SK-N-SH (cell line): ENCODE measurements around the gene CSRNP3. TPM values are rescaled to one million over a fixed set of nuclear protein-coding genes. Genes with fewer than 3 reads are reported as not detected.

Source experiments
- CTCF ChIA-PET: fragments of 300-600, 350-600 bp; formaldehyde crosslinking; extraction: SDS; loops from one replicate; lab custom pipeline; 2021; lab: Yijun Ruan, JAX
- POLR2A ChIA-PET: fragments of 350-600 bp; sonication (Branson Sonifier 250); formaldehyde crosslinking; extraction: SDS; loops from one replicate; lab custom pipeline; 2020; ENCODE audit warnings: antibody characterized with exemption, inconsistent platforms; lab: Yijun Ruan, JAX
- DNase-seq: peaks from one replicate; pipeline ENCODE4 v3.0.0; 2012
- H2AFZ ChIP-seq: fragments of 200-600 bp; sonication (generic); 2 replicates; pipeline ENCODE4 v1.8.1; 2016; ENCODE audit warnings: antibody characterized with exemption, mild to moderate bottlenecking, low read depth
- H3F3A ChIP-seq: fragments of 200-600 bp; sonication (generic); replicated peaks from 2 replicates; pipeline ENCODE3; 2016; ENCODE audit warnings: antibody characterized with exemption, mild to moderate bottlenecking; ENCODE audit not compliant: insufficient read depth
- H3K27ac ChIP-seq, 2 experiments: fragments of 200-500 bp in 1 of 2; fragments of 200-600 bp in 1 of 2; sonication (Bioruptor generic) in 1 of 2; sonication (generic), shearing (Covaris generic) in 1 of 2; 2 replicates each; pipeline versions ENCODE4 v1.5.1 to v1.6.1; 2014 to 2016; ENCODE audit warnings: low read depth in 2 of 2, inconsistent platforms in 1 of 2, low read length in 1 of 2, mild to moderate bottlenecking in 1 of 2, mixed read lengths in 1 of 2
- H3K27me3 ChIP-seq: fragments of 200-600 bp; sonication (generic), shearing (Covaris generic); 2 replicates; pipeline ENCODE4 v1.6.1; 2016; ENCODE audit warnings: mixed run types; ENCODE audit not compliant: insufficient read depth
- H3K36me3 ChIP-seq, 2 experiments: fragments of 200-500 bp in 1 of 2; fragments of 200-600 bp in 1 of 2; sonication (Bioruptor generic) in 1 of 2; sonication (generic) in 1 of 2; replicated peaks in 1 of 2; 2 replicates each; pipeline versions ENCODE3 to v1.5.1; 2014 to 2016; ENCODE audit warnings: low read length in 1 of 2, mild to moderate bottlenecking in 1 of 2; ENCODE audit not compliant: insufficient read depth in 2 of 2, control insufficient read depth in 1 of 2
- H3K4me1 ChIP-seq, 2 experiments: fragments of 200-500 bp in 1 of 2; fragments of 200-600 bp in 1 of 2; sonication (Bioruptor generic) in 1 of 2; sonication (generic), shearing (Covaris generic) in 1 of 2; 2 replicates each; pipeline versions ENCODE4 v1.5.1 to v1.6.1; 2014 to 2016; ENCODE audit warnings: low read depth in 1 of 2, low read length in 1 of 2, mixed run types in 1 of 2; ENCODE audit not compliant: insufficient read depth in 2 of 2, control insufficient read depth in 1 of 2
- H3K4me2 ChIP-seq: fragments of 200-600 bp; sonication (generic), shearing (Covaris generic); 2 replicates; pipeline ENCODE4 v1.6.1; 2017; ENCODE audit warnings: mixed run types
- H3K4me3 ChIP-seq, 2 experiments: fragments of 200-500 bp in 1 of 2; fragments of 200-600 bp in 1 of 2; sonication (Bioruptor generic) in 1 of 2; sonication (generic), shearing (Covaris generic) in 1 of 2; 2 replicates each; pipeline versions ENCODE4 v1.5.1 to v1.8.1; 2014 to 2016; ENCODE audit warnings: low read depth in 2 of 2, inconsistent platforms in 1 of 2, low read length in 1 of 2, mild to moderate bottlenecking in 1 of 2, mixed read lengths in 1 of 2, moderate library complexity in 1 of 2
- H3K79me2 ChIP-seq: fragments of 200-600 bp; sonication (generic); 2 replicates; pipeline ENCODE4 v1.8.1; 2017; ENCODE audit warnings: mild to moderate bottlenecking; ENCODE audit not compliant: insufficient read depth
- H3K9ac ChIP-seq: fragments of 200-600 bp; sonication (generic); 2 replicates; pipeline ENCODE4 v1.6.1; 2017; ENCODE audit warnings: mixed run types
- H3K9me2 ChIP-seq: fragments of 200-600 bp; sonication (generic); 2 replicates; pipeline ENCODE4 v1.6.1; 2017; ENCODE audit warnings: mixed run types
- H3K9me3 ChIP-seq: fragments of 200-600 bp; sonication (generic); 2 replicates; pipeline ENCODE4 v1.6.1; 2017; ENCODE audit warnings: mixed run types, mild to moderate bottlenecking, moderate library complexity
- H4K20me1 ChIP-seq: fragments of 200-600 bp; sonication (generic); 2 replicates; pipeline ENCODE4 v1.6.1; 2017; ENCODE audit warnings: mild to moderate bottlenecking, mixed run types; ENCODE audit not compliant: insufficient read depth
- CHD2 ChIP-seq: fragments of 150-350 bp; IDR thresholded peaks from 2 replicates; pipeline ENCODE4 v1.6.1; 2018; ENCODE audit warnings: low read length; ENCODE audit not compliant: partially characterized antibody
- EZH2phosphoT487 ChIP-seq: fragments of 200-600 bp; sonication (generic); IDR thresholded peaks from 2 replicates; pipeline ENCODE4 v1.6.1; 2017; ENCODE audit warnings: low read depth, mixed run types, mild to moderate bottlenecking, antibody characterized with exemption, moderate library complexity, borderline replicate concordance
- FOSL2 ChIP-seq: IDR thresholded peaks from 2 replicates; pipeline ENCODE4 v1.4.0; 2012; ENCODE audit warnings: low read depth, mild to moderate bottlenecking, moderate library complexity, borderline replicate concordance
- FOXJ3 ChIP-seq: sonication (generic); formaldehyde crosslinking; IDR thresholded peaks from 2 replicates; pipeline ENCODE4 v1.5.1; 2020; ENCODE audit warnings: mild to moderate bottlenecking, missing genetic modification reagents
- FOXM1 ChIP-seq: IDR thresholded peaks from 2 replicates; pipeline ENCODE4 v1.4.0; 2012; ENCODE audit warnings: low read depth, mild to moderate bottlenecking
- GABPA ChIP-seq: IDR thresholded peaks from 2 replicates; pipeline ENCODE4 v1.4.0; 2012; ENCODE audit warnings: low read depth, mild to moderate bottlenecking
- MEF2A ChIP-seq: IDR thresholded peaks from 2 replicates; pipeline ENCODE4 v1.4.0; 2012; ENCODE audit warnings: low read depth, borderline replicate concordance
- RCOR1 ChIP-seq: fragments of 150-350 bp; IDR thresholded peaks from 2 replicates; pipeline ENCODE4 v1.6.1; 2017; ENCODE audit warnings: antibody characterized with exemption, low read length
- REST ChIP-seq: IDR thresholded peaks from 2 replicates; pipeline ENCODE4 v1.6.1; 2012; ENCODE audit warnings: mild to moderate bottlenecking, low read depth, low read length, moderate library complexity
- RXRA ChIP-seq: IDR thresholded peaks from 2 replicates; pipeline ENCODE4 v1.4.0; 2012; ENCODE audit warnings: low read depth, mild to moderate bottlenecking, borderline replicate concordance
- ZBTB33 ChIP-seq: IDR thresholded peaks from 2 replicates; pipeline ENCODE4 v1.4.0; 2012; ENCODE audit warnings: low read depth, borderline replicate concordance
- WGBS: methylation state at CpG from one replicate; pipeline ENCODE4 v1.1.6; 2017; ENCODE audit warnings: low lambda C conversion rate; 5-methylcytosine and 5-hydroxymethylcytosine counted together
- polyA plus RNA-seq, 3 experiments: library from polyadenylated mRNA; depleted of rRNA; stranded (reverse); fragments of >200 nt; gene quantifications; 2 replicates each; pipeline ENCODE4 v1.2.3, GENCODE V29; 2012
- TF ChIP-seq, protein P1 (sequence below): fragments of 150-350 bp; IDR thresholded peaks from 2 replicates; pipeline ENCODE4 v1.6.1; 2016; ENCODE audit warnings: mild to moderate bottlenecking, low read depth, low read length

Gene CSRNP3
- polyA plus RNA-seq, 1 of the 3 experiments (the other 2 are of a cell fraction), result 1.0 TPM

DNA sequence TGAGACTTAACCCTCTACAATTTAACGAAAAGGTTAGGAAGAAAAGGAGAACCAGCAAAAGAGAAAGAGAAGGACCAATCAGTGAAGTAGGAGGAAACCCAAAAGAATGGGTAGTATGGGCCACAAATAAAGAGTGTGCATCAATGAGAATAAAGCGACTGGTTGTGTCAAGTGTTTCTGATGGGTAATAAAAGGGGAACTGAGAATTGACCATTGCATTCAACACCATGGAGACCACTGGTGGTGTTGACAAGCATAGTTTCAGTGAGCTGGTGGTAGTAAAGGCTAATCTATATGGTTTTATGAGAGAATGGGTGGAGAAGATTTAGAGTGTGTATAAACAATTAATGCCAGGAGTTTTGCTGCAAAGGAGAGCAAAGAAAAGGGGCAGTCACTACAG is 75.4 kb downstream of the CSRNP3 start:
- WGBS, result 84% methylated on average over 2 of the region's 2 CpGs
- H3K4me3 ChIP-seq, result no peak overlapping the region
- ChIA-PET POLR2A (no interaction called here), CTCF (interaction anchor here (1.0 kb wide), 1 partner anchor 9 kb away, joined by 3 read pairs; no protein-coding TSS in a partner anchor)
- H3K27ac ChIP-seq, result no peak overlapping the region
- H4K20me1 ChIP-seq, result no peaks in the 10 kb centered on the region
- H3K9me3 ChIP-seq, result no peaks in the 10 kb centered on the region
- H3K27me3 ChIP-seq, result no peaks in the 10 kb centered on the region
- no peaks in the 10 kb centered on the region for H3F3A ChIP-seq
- no peak for DNase-seq
- no peaks in the 10 kb centered on the region for H3K36me3 ChIP-seq
- no peak for TF ChIP-seq MEF2A
- TF ChIP-seq CHD2, result no peak
- TF ChIP-seq, protein P1, sequence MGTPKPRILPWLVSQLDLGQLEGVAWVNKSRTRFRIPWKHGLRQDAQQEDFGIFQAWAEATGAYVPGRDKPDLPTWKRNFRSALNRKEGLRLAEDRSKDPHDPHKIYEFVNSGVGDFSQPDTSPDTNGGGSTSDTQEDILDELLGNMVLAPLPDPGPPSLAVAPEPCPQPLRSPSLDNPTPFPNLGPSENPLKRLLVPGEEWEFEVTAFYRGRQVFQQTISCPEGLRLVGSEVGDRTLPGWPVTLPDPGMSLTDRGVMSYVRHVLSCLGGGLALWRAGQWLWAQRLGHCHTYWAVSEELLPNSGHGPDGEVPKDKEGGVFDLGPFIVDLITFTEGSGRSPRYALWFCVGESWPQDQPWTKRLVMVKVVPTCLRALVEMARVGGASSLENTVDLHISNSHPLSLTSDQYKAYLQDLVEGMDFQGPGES, result no peak
- no peak for TF ChIP-seq EZH2phosphoT487
- TF ChIP-seq ZBTB33, result no peak
- TF ChIP-seq RCOR1, result no peak
- no peak for TF ChIP-seq FOSL2
- TF ChIP-seq GABPA, result no peak
- TF ChIP-seq FOXJ3, result no peak
- TF ChIP-seq REST, result no peak
- no peak for TF ChIP-seq FOXM1
- TF ChIP-seq RXRA, result no peak
- no peaks in the 10 kb centered on the region; a peak in 1 of 4 replicates for H3K4me1 ChIP-seq
- H3K9ac ChIP-seq, result no peak overlapping the region
- no peaks in the 10 kb centered on the region for H3K9me2 ChIP-seq
- H3K4me2 ChIP-seq, result no peak overlapping the region
- no peaks in the 10 kb centered on the region for H3K79me2 ChIP-seq
- no peak overlapping the region for H2AFZ ChIP-seq
